ENCODE measurements around the gene PRRX1. TPM values are rescaled to one million over a fixed set of nuclear protein-coding genes. Genes with fewer than 3 reads are reported as not detected.

Gene PRRX1
- total and polyA plus RNA-seq, 4 donors: 7.7 to 37.5 (median 13.9) TPM

DNA sequence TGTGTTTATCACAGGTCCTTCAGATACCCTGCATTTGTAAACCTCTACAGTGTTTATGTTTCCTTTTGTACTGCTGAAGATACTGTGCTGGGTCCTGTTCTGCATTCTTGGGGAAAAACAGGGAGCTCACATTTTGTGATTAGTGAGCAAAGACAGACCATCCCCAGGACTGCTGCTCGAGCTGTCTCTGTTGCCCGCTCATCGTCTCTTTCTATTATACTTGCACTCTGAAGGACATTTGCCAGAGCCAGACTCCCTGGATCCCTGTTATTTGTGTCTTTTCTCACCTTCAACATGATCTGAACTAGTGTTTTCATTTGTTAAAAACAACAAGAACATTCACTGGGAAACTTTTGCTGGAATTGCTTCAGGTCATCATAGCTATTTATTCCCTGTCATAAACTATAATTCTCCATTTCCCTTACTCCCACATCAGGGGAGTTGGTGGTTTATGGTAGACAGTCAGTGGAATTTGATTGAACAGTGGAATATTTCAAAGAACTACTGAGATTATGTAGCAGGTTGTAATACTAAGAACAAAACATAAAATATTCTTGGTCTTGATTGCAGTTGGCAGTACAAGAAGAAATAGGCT, 53.0 kb downstream of the PRRX1 start:
- Histone ChIP-seq H3K36me3 (ENCODE audit: control insufficient read depth in 4 of 4, insufficient read depth in 4 of 4, low read length in 4 of 4) (no peaks in the 10 kb centered on the region), H3K27me3 (ENCODE audit: control insufficient read depth in 3 of 3, insufficient read depth in 3 of 3, low read length in 2 of 3) (peaks cover 0 to 3% (median 0%) of the 10 kb centered on the region in 3 donors), H3K4me1 (ENCODE audit: control insufficient read depth in 5 of 5, insufficient read depth in 5 of 5, low read length in 5 of 5) (no peaks in the 10 kb centered on the region), H3K27ac (ENCODE audit: low read depth in 1 of 2, low read length in 1 of 2) (no peak overlapping the region), H3K9me3 (ENCODE audit: control insufficient read depth in 4 of 4, insufficient read depth in 3 of 4, low read length in 3 of 4) (no peaks in the 10 kb centered on the region), H3K4me3 (no peak overlapping the region), H3K9ac (ENCODE audit: insufficient read depth in 1 of 2, low read length in 2 of 2) (no peak overlapping the region)
- ATAC-seq (ENCODE audit: insufficient read depth, low FRiP score): no peak
- WGBS, 2 donors: 75 to 93% methylated on average over 3 of the region's 3 CpGs
- TF ChIP-seq, protein P1, sequence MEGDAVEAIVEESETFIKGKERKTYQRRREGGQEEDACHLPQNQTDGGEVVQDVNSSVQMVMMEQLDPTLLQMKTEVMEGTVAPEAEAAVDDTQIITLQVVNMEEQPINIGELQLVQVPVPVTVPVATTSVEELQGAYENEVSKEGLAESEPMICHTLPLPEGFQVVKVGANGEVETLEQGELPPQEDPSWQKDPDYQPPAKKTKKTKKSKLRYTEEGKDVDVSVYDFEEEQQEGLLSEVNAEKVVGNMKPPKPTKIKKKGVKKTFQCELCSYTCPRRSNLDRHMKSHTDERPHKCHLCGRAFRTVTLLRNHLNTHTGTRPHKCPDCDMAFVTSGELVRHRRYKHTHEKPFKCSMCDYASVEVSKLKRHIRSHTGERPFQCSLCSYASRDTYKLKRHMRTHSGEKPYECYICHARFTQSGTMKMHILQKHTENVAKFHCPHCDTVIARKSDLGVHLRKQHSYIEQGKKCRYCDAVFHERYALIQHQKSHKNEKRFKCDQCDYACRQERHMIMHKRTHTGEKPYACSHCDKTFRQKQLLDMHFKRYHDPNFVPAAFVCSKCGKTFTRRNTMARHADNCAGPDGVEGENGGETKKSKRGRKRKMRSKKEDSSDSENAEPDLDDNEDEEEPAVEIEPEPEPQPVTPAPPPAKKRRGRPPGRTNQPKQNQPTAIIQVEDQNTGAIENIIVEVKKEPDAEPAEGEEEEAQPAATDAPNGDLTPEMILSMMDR (IDR thresholded peaks at IDR 0.05; ENCODE audit: control extremely low read depth, extremely low read depth): no peak
- no peak for DNase-seq

- Histone ChIP-seq H3K36me3 (ENCODE audit: control insufficient read depth in 4 of 4, insufficient read depth in 4 of 4, low read length in 4 of 4) (no peaks in the 10 kb centered on the region), H3K4me3 (no peak overlapping the region), H3K4me1 (ENCODE audit: control insufficient read depth in 5 of 5, insufficient read depth in 5 of 5, low read length in 5 of 5) (peaks cover 0 to 3% (median 0%) of the 10 kb centered on the region in 5 donors), H3K9me3 (ENCODE audit: control insufficient read depth in 4 of 4, insufficient read depth in 3 of 4, low read length in 3 of 4) (no peaks in the 10 kb centered on the region), H3K27ac (ENCODE audit: low read depth in 1 of 2, low read length in 1 of 2) (no peak overlapping the region), H3K9ac (ENCODE audit: insufficient read depth in 1 of 2, low read length in 2 of 2) (no peak overlapping the region), H3K27me3 (ENCODE audit: control insufficient read depth in 3 of 3, insufficient read depth in 3 of 3, low read length in 2 of 3) (peaks cover 0 to 3% (median 0%) of the 10 kb centered on the region in 3 donors)
- ATAC-seq (ENCODE audit: insufficient read depth, low FRiP score) (no peak), DNase-seq (no peak)
- TF ChIP-seq, protein P1 (IDR thresholded peaks at IDR 0.05; ENCODE audit: control extremely low read depth, extremely low read depth): no peak
- WGBS, 2 donors: 61 to 78% methylated on average over 2 of the region's 2 CpGs
Observed at GRCh38 chr1:170720661-170721060, 56.7 kb downstream of the PRRX1 start.

GRCh38 chr1:170721621-170722020, 57.7 kb downstream of the PRRX1 start:
- Histone ChIP-seq H3K4me1 (ENCODE audit: control insufficient read depth in 5 of 5, insufficient read depth in 5 of 5, low read length in 5 of 5) (peaks cover 0 to 3% (median 0%) of the 10 kb centered on the region in 5 donors), H3K9me3 (ENCODE audit: control insufficient read depth in 4 of 4, insufficient read depth in 3 of 4, low read length in 3 of 4) (no peaks in the 10 kb centered on the region), H3K4me3 (no peak overlapping the region), H3K27me3 (ENCODE audit: control insufficient read depth in 3 of 3, insufficient read depth in 3 of 3, low read length in 2 of 3) (peaks cover 0 to 3% (median 0%) of the 10 kb centered on the region in 3 donors), H3K27ac (ENCODE audit: low read depth in 1 of 2, low read length in 1 of 2) (no peak overlapping the region), H3K36me3 (ENCODE audit: control insufficient read depth in 4 of 4, insufficient read depth in 4 of 4, low read length in 4 of 4) (no peaks in the 10 kb centered on the region), H3K9ac (ENCODE audit: insufficient read depth in 1 of 2, low read length in 2 of 2) (no peak overlapping the region)
- DNase-seq (no peak), ATAC-seq (ENCODE audit: insufficient read depth, low FRiP score) (no peak)
- TF ChIP-seq, protein P1 (IDR thresholded peaks at IDR 0.05; ENCODE audit: control extremely low read depth, extremely low read depth): no peak
- 88% methylated on average over 4 of the region's 4 CpGs for WGBS, 2 donors

DNA sequence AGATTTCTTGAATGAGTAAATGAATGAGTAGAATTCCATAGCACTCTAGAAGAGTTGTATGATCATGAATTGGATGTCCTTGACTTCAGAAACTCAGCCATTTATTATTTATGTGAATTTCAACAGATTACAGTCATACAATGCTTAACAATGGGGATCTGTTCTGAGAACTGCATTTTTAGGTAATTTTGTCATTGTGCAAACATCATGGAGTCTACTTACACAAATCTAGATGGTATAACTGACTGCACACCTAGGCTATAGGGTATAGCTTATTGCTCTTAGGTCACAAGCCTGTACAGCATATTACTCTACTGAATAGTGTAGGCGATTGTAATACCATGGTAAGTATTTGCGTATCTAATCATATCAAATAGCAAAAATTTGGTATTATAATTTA, 59.6 kb downstream of the PRRX1 start:
- DNase-seq (no peak), ATAC-seq (ENCODE audit: insufficient read depth, low FRiP score) (no peak)
- Histone ChIP-seq H3K9ac (ENCODE audit: insufficient read depth in 1 of 2, low read length in 2 of 2) (no peak overlapping the region), H3K9me3 (ENCODE audit: control insufficient read depth in 4 of 4, insufficient read depth in 3 of 4, low read length in 3 of 4) (no peaks in the 10 kb centered on the region), H3K4me1 (ENCODE audit: control insufficient read depth in 5 of 5, insufficient read depth in 5 of 5, low read length in 5 of 5) (peaks cover 0 to 3% (median 0%) of the 10 kb centered on the region in 5 donors), H3K4me3 (no peak overlapping the region), H3K27ac (ENCODE audit: low read depth in 1 of 2, low read length in 1 of 2) (no peak overlapping the region), H3K27me3 (ENCODE audit: control insufficient read depth in 3 of 3, insufficient read depth in 3 of 3, low read length in 2 of 3) (peaks cover 0 to 3% (median 0%) of the 10 kb centered on the region in 3 donors), H3K36me3 (ENCODE audit: control insufficient read depth in 4 of 4, insufficient read depth in 4 of 4, low read length in 4 of 4) (peaks cover 0 to 2% (median 0%) of the 10 kb centered on the region in 4 donors)
- WGBS, 2 donors: 93 to 95% methylated on average over 2 of the region's 2 CpGs
- TF ChIP-seq, protein P1 (IDR thresholded peaks at IDR 0.05; ENCODE audit: control extremely low read depth, extremely low read depth): no peak
